ENCODE data around the gene ANTXR2.

Gene ANTXR2

DNA sequence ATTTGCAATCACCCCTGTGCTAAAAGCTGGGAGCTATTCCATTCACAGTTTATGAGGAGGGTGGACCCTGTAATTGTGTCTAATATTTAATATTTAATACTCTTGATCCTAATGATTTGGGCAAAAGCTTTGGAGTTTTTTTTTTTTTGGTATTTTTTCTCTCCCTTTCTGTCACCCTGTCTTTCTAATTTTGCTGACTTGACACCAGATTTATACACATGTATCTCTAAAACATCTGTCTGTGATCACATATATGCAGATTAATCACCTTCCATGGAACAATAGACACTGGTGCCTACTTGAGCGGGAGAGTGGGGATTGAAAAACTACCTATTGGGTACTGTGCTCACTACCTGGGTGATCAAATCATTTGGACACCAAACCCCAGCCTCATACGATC lies 18.7 kb upstream of the ANTXR2 start:
- DNase-seq, result no peak

DNA sequence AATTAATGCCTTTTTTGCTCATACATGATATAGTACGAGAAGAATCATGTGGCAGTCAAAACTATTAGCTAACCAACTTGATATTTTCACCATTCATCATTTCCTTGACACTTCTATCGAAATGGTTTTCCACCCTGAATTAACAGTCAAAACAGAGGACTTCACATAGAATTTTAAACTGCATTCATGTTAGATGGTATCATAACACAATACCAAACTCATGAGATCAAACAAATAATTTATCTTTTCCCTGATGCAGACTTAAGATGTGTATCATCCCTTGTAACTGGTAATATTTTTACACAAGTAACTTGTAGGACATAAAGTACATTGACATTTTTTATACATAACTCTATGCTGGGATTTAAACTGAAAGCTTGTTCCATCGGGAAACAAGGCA lies 18.2 kb upstream of the ANTXR2 start:
- no peak for DNase-seq

DNA sequence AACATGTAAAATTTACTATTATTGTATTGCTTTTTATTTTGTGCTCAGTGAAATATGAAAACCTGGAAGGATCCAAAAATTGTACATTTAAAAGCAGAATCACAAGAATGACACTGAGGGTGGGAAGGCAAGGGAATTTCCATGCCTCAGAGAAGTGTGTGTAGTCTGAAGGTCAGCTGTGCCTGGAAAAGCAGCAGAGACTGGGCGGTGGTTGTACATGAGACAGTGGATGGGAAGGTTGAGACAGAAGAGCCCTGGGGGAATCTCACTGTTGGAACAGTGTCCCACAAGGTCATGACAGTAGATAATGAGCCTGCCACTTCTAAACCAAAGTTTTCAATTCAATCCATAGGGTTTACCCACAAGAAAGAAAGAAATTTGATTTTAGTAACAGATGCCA lies 17.1 kb upstream of the ANTXR2 start:
- DNase-seq, result no peak

DNA sequence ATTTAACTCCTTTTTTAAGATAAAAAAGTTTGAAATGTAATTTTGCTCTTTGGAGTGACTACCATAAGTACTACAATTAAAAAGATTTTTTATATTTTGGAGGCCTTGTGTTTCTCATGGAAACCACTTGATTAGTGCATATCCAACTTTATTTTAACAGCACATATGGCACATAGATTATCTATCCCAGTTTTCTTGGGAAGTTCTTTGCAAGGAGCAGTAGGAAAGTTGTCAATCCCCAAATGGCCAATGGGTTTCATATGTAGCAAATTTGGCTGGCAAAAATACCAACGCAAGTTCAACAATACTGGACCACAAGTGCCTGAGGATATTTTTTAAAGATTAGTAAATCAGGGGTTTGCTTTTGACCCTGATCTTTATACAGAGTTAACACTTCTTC lies 15.4 kb upstream of the ANTXR2 start:
- DNase-seq, result no peak

DNA sequence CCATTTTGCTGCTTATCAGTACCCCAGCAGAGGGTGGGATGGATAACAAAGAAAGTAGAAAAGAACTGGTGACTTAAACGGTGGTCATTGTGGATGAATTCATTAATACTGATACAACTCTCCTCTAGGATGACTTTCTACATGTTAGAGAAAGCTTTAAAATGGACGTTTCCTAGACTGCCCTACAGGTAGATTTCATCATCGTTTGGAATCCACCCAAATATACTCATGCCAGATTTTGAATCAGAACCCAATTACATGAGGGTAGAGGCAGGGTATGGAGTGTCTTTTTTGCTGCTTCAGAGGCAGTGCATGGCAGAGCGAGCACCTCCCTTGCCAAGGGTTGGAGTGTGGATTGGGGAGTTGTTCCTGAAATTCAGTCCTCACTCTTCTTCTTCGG lies 13.3 kb upstream of the ANTXR2 start:
- no peak for DNase-seq

DNA sequence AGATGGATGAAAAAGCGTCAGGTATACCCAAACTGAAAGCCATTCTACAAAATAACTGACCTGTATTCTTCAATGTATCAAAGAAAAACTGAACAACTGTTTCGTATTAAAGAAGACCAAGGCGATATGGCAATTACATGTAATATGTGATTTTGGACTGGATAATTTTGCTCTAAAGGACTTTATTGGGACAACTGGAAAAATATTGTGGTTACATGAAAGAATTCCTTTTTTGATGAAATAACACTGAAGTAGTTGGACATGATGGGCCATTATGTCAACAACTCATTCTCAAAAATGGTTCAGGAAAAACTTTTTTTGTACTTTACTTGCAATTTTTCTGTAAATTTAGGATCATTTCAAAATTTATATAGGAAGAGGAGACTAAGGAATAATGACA lies 12.1 kb upstream of the ANTXR2 start:
- DNase-seq, result no peak

DNA sequence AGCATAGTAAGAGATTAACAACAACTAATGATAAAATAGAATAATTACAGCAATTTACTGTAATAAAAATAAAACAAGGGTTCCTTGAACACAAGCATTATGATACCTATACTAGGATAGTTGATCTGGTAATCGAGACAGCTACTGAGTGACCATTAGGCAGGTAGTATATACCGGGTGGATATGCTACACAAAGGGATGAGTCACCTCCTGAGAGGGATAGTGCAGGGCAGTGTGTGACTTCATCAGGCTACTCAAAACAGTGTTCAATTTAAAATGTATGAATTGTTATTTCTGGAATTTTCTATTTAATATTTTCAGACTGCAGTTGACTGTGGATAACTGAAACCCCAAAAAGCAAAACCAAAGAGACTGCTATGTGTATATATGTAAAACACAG lies 9.7 kb upstream of the ANTXR2 start:
- DNase-seq, result no peak

DNA sequence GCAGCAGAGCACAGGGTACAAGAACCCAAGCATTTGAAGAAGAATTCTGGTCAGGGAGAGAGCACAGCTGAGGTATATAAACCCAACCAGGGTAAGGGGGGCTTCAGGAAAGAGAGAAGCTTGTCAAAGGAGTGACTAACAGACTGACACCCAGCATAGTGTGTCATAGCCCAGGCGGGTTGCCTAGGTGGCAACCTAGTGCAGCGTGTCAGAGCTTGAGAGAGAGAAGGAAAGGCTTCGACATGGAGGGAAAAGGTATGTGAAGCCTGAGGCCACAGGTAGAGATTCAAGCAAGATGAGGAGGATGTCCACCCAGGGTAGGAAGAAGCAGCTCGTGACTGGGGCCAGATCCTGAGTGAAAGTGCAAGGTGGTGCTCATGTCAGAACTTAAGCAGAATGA lies 8.5 kb upstream of the ANTXR2 start:
- no peak for DNase-seq

DNA sequence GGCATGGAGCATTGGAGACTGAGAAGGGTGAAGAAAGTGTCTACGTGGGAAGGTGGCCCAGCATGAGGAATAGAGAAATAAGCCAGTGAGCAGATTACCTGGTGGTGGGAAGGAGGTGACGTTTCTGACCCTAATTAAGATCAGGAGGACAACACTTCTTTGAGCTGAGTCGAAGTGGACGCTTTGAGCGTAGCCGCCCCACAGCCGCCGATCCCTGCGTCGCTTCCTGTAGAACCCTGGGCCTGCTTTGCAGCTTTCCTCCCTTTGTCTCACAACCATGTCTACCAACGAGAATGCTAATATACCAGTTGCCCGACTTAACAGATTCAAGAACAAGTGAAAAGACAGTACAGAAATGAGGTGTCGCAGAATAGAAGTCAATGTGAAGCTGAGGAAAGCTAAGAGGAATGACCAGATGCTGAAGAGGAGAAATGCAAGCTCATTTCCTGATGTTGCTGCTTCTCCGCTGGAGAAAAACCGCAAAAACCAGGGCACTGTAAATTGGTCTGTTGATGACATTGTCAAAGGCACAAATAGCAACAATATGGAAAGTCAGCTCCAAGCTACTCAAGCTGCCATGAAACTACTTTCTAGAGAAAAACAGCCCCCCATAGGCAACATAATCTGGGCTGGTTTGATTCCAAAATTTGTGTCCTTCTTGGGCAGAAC lies 6.4 kb upstream of the ANTXR2 start:
- DNase-seq, result no peak

DNA sequence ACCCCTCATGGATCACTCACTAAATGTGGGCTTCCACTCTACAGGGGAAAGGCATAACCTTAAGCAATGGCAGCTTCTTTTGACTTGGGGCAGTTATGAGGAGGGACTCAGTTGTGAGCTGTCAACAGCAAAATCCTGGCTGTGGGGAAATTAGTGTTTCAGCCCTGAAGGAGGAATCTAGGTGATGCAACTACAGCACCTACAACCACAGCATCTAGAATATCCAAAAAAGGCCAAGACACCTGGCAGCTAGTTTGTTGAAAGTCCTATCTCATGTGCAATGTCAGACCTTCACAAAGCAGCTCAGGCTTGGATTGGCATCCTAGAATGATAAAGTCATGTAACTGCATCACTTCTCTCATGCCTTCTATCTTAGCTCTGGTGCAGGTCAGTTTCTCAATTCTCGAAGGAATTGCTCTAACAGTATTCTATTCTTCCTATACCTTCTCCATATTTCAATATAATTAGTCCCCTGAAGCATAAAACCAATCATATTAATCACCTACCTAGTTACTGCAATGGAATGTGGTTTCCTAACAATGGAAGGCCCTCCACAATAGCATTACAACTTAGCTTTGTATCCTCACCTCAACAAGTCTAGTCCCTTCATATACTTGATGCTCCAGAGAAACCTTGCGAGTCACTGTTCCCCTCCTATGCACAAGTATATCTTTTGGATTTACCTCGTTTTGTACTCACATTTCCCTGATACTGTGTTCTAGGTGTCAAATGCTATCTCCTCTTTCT lies 5.5 kb upstream of the ANTXR2 start:
- no peak for DNase-seq

DNA sequence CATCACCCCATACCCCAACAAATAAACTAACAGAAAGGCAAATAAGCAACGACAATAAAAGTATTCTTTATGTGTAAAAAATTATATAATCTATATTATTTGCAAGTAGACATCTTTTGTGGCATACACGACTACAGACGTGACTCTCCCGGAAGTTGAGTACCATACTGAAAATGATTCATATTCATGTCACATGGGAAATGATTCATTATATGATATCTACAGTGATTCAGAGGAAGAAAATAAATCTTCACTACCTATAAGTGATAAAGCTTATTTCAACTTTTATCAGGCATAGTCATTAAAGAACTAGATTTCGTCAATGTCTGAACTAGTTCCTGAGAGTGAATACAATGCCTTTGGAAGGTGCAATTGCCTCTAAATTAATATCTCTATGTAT lies 4.6 kb upstream of the ANTXR2 start:
- DNase-seq, result no peak

DNA sequence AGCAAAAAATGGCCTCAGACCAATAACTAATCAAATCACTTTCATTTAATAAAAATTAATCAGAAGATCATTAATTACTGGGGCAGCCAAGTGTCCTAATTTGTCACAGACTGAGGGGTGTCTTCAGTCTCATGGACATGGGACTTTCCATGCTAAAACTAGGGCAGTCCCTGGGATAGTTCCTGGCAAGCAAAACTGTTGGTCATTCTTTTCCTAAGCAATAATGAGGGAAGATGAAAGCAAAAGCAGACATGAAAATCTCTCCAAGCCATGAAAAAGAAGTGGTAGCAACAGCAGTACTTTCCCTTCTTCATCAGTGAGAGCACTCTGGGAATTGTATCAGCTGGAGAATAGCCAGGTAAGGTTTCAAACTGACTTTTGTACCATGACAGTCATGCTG lies 3.7 kb upstream of the ANTXR2 start:
- DNase-seq, result no peak

DNA sequence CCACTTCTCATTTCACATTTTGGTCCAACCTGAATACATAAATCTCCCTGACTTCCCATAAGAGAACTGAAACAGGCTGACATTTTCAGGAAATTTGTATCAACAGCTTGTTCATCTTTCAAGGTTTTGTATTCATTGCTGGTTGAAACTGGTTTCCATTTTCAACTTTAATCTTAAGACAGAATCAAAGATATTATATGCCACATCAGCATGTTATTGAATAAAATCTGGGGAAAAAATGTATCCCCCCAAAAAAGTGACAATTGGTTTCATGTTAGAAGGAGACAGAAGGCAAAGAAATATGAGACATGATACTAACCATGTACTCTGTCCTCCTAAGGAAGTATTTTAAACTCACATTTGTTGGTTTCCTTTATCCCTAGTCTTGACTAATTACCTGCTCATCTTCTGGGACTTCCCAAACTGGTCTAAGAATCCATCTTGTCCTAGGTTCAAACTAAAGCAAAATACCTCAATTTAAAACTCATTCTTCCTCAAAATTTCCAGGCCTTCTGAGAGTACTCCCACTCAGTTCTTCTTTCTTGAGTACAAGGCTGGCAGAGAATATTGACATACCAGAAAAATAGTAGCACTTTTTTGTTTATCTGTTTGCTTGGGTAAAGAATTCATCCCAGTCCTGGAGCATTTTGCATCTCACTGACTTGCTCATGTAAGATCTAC lies 3.1 kb upstream of the ANTXR2 start:
- no peak for DNase-seq

DNA sequence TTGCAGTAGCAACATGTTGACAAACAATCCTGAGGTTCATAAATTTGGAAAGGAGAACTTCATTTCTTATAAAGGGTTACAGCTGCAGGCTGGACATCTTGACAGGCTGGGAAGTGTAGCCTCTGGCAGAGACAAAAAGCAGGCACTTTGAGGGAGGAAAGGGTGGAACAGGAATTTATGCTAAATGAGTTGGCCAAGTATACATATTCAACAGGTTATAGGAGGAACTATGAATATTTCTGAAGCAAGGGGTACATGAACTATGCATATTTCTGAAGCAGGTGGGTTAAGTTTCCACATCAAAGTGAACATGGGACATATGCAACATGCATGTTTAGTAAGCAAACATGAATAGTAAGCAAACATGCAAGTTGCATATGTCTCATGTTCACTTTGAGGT lies 1.6 kb upstream of the ANTXR2 start:
- no peak for DNase-seq

DNA sequence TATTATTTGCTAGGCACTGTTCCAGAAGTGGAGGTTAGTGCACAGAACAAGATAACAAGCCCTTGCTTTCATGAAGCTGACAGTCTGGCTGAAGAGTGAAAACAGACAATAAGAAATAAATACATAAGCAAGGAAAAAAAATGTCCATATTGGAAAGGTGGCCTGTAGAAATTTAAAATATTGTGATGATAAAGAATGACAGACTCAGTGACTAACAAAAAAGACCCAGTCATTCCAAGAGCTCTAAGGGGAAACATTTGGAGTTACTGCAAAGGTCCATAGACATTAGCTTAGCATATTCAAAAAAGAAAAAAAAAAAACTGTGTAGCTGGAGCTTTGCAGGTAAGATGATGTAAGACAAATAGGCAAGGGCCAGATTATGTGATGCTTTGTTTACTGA lies 1.0 kb upstream of the ANTXR2 start:
- DNase-seq, result no peak

DNA sequence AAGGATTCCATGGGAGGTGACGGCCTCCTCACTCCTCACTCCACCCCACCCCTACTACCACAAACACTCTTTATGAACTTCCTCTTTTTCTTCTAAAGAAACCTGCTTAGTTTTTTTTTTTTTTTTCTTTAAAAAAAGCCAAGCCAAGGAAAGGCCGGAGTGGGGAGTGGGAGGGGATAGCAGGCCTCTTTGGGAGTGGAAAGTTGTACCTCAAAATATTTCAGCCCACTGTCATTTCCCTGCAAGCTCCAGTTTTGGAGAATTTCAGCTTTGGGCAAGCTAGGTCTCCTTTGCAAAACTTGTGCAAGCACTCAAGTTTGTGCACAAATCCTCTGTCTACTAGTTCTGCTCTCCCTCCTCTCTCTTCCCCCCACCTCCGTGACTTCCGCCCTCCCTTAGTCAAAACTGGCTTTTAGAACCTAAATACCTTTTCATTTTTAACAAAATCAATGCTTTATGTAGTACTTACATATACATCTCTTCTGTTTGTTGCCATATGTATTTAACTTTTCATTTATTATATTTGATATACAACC lies 512 bp upstream of the ANTXR2 start:
- peak in 4 of 6 experiments; percentile 7 to 58 (median 56) for DNase-seq

DNA sequence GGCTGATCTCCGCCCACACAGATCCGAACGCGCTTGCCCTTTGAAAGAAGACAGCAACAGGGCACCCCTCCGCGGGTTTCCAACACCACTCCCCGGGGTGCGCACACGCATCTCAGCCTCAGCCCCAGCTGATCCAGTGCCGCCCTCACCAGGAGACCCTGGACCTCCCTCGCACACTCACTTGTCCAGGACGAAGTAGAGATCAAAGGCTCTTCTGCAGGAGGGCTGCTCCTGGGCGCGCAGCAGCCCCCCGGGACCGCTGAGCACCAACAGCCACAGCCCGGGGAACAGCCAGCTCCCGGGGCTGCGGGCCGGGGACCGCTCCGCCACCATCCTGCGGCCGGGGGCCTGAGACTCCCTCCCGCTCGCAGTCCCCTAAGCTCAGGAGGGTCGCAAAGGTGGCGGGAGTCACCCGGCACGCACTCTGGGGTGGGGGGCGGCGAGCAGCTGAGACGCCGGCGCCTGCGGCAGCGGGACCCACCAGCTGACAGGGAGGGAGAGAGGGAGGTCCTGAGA lies 743 bp downstream of the ANTXR2 start:
- DNase-seq, result peak; percentile 14 to 64 (median 52)

DNA sequence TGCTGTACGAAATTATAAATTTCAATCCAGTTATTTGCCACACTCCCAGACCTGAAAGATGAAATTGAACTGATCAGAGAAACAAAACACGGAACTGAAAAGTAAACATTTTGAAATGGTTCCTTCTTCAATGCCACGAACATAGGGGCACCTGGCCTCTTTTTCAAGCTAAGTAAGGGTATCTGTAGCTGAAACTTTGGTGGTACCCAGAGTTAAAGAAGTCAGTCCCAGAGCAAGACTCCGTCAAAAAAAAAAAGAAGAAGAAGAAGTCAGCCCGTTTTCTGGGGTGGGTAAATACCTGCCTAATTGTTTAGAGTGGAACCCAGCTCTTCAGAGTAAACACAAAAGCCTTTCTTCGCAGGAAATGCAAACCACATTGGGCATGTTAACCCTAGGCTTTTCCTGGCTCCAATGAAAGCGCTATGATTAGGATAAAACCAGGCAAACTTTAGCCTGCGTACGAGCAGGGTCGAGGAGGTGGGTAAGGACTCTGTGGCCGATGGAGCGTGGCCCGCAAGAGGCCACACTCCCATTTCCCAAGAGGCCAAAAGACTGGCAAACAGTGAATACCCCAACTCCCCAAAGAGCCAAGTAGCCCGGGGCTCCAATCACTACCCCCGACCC lies 1.3 kb downstream of the ANTXR2 start:
- DNase-seq, result no peak

DNA sequence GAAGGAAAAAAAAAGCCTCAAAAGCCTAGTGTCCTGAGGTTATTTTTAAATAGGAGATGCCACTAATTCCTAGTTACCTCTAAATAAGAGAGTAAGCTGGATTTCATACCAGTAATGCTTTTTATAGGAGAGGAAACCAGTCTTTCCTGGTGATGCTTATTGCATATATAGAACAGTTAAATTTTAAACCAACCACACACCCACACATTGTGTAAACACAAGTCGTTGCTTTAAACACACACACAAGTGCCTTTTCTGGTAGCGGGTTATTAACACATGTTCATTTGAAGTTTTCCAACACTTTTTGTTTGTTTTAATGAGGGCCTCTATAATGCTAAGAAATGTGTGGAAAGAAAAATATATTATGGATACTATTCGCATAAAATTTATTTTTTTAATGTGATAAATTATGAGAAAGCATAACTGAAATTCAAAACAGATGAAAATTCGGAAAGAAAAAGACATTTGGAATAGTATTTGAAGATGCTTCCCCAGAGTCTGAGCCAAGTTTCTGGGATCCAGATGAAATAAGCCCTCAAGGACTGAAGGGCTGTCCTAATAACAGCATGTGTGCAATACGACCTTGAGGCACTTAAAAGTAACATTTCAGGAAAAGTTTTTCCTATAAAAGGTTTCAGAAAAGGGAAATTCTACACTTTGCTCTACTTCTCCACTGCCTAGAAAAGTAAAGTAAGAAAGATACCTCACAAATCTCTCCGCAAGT lies 2.0 kb downstream of the ANTXR2 start:
- no peak for DNase-seq

DNA sequence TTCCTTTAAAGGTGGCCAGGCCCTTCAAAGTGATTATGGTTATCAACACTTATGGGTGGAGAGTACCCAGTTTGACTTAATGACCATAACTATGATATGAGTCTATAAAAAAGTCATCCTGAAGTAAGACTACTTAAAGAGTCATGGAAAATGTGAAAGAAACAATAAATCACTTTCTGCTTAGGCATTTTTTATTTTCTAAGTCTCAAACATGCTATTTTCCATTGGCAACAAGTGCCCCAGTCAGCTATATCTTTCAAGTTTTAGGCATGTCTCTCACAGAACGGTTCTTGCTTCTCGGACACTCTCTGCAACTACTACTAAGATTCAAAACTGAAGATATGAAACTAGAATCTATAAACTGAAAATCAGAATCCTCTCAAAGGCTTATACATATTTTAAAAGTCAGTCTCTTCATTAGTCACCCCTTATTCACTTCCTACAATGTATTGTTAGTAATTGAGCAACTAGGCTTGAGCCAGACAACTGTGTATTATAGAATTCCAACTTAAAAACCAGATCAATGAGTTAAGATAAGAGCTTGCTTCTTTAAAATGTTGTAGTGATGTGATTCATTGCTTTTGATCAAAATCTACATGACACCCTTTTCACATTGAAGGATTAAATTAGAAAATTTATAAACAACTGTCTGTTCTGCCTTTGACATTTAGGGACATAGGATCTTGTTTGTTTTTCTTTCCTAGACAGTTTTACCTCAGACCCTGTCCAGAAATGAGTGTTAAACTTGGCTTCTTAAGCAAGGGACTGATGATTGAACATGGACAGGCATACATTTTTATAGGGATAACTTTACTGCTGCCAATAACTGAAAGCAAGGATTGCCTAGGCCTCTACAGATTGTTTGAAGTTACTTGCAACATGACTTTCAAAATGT lies 2.9 kb downstream of the ANTXR2 start:
- DNase-seq, result no peak

DNA sequence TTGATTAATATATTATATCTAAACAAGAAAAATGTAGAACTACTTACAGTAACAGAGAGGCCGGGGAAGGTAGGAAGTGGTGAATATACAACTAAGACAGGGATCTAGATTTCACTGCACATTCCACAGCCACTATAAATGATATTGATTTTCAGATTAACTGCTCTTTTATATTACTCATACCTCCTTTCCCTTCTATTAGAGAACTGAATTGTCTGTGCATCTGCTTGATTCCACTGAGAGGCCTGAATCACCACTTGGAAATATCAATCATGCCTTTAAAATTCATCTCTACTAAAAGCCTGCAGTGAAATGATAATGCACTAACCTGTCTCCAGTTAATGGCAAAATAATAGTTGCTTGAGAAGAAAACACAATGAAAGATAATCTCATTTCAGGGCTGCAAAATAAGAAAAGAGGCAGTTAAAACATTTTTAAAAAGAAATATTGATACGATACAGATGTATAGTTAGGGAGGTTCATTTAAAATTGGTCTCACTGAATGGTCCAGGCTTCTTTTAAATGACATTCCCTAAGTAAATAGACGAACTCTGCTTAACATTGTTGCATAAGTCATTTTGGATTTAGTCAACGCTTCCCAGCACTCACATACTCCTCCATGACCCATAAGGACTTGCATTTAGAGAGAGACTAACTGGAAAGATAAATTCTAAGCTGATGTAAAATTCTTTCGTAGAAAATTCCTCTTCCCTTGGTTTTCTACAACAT lies 3.8 kb downstream of the ANTXR2 start:
- no peak for DNase-seq

Measured in stimulated activated naive CD4-positive, alpha-beta T cell (primary cell).